ENCODE data around the gene HACD4. TPM values are rescaled to one million over a fixed set of nuclear protein-coding genes. Genes with fewer than 3 reads are reported as not detected.
"Not testable (repeated sequence)": the region's sequence is repeated elsewhere in the genome, so short reads cannot be mapped to it uniquely, and the experiment has no call there.

Gene HACD4
- total RNA-seq, 2 experiments from 2014 or later = not detected

DNA sequence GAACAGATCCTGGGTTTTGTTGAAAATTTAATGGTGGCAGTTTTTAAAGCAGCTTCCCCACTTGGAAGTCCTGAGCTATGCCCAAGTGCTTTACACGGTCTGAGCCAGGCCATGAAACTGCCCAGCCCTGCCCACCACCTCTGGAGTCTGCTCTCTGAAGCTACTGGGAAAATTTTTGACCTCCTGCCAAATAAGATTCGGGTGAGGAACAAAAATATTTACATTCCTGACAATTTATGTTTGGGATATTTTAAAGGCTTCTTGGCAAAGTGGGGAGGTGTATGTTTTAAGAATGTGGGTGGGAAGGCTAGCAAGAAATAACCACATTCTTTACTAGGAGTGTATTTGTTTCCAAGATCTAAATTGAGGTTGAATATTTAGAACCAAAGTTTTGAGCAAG is 50.0 kb downstream of the HACD4 start:
- intact Hi-C loops (cut with micrococcal nuclease; ENCODE audit: unreplicated experiment) = loop anchor here (5.0 kb wide), 1 partner anchor 116 kb away; no protein-coding TSS in a partner anchor
- no peaks in the 10 kb centered on the region for H3K79me2 ChIP-seq (ENCODE audit: insufficient read depth, low read depth, low read length)
- H4K20me1 ChIP-seq (ENCODE audit: insufficient read depth, low read length) = no peaks in the 10 kb centered on the region
- ChIA-PET CTCF (ENCODE audit: unreplicated experiment) (no interaction called here), POLR2A (interaction anchor here (0.5 to 4.5 kb wide), 8 partner anchors 9 to 967 kb away, joined by 3 to 19 read pairs (median 4); no protein-coding TSS in a partner anchor)
- H3K4me3 ChIP-seq (ENCODE audit: low read depth, low read length, poor library complexity, severe bottlenecking) = peak overlapping the region; percentile 38
- TF ChIP-seq EZH2phosphoT487 (IDR thresholded peaks at IDR 0.05; ENCODE audit: borderline replicate concordance, low read depth, low read length) = no peak
- TF ChIP-seq, protein P1, sequence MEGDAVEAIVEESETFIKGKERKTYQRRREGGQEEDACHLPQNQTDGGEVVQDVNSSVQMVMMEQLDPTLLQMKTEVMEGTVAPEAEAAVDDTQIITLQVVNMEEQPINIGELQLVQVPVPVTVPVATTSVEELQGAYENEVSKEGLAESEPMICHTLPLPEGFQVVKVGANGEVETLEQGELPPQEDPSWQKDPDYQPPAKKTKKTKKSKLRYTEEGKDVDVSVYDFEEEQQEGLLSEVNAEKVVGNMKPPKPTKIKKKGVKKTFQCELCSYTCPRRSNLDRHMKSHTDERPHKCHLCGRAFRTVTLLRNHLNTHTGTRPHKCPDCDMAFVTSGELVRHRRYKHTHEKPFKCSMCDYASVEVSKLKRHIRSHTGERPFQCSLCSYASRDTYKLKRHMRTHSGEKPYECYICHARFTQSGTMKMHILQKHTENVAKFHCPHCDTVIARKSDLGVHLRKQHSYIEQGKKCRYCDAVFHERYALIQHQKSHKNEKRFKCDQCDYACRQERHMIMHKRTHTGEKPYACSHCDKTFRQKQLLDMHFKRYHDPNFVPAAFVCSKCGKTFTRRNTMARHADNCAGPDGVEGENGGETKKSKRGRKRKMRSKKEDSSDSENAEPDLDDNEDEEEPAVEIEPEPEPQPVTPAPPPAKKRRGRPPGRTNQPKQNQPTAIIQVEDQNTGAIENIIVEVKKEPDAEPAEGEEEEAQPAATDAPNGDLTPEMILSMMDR (conservative IDR thresholded peaks at IDR 0.05; ENCODE audit: low read length) = no peak
- peak overlapping the region; percentile 54 for H3K27ac ChIP-seq (ENCODE audit: low read depth, low read length, poor library complexity, severe bottlenecking)
- H3K36me3 ChIP-seq (ENCODE audit: insufficient read depth, low read length) = no peaks in the 10 kb centered on the region; the same call in 1 of the 2 replicates
- H3K9me3 ChIP-seq (ENCODE audit: low read length) = no peaks in the 10 kb centered on the region
- no peaks in the 10 kb centered on the region for H3K9me2 ChIP-seq (ENCODE audit: insufficient read depth, low read length)
- peaks cover 21% of the 10 kb centered on the region for H3K4me1 ChIP-seq (ENCODE audit: insufficient read depth, low read length, poor library complexity, severe bottlenecking)
- H2AFZ ChIP-seq (ENCODE audit: low read length) = peak overlapping the region; percentile 69
- no peak for DNase-seq (ENCODE audit: low spot score)
- no TSS peak for BruUV-seq (replicated peaks)
- peak overlapping the region; percentile 75 for H3K4me2 ChIP-seq (ENCODE audit: low read length)

DNA sequence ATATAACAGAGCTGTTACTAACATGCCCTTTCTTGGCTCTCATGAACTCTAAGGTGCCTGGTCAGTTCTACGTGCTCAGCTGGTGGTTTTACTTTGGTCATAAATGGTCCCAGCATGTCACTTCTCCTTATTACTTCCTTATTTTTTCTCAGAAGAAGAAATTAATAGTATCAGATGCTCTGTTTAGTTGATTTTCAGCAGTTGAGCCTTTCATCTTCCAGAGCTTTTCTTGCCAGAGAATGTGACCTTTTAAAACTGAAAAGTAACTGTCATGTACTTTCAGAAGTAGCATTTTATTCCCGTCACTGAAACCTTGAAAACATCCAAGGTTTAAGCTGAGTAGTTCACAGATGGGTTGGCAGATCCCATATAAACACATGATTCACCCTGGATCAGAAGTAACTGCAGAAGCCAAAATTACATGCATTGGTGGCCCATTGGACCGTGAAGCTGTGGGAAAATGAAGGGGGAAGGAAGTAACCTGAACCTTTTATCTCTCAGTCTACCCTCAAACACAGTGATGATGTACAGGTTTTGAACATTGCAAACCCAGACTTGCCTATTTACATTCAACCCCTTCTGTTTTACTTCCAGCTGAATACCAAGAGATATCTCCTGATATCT is 50.5 kb downstream of the HACD4 start:
- Histone ChIP-seq H3K36me3 (ENCODE audit: insufficient read depth, low read length) (no peaks in the 10 kb centered on the region; the same call in 1 of the 2 replicates), H3K4me1 (ENCODE audit: insufficient read depth, low read length, poor library complexity, severe bottlenecking) (peaks cover 21% of the 10 kb centered on the region), H2AFZ (ENCODE audit: low read length) (peak overlapping the region; percentile 69), H4K20me1 (ENCODE audit: insufficient read depth, low read length) (no peaks in the 10 kb centered on the region), H3K9me3 (ENCODE audit: low read length) (no peaks in the 10 kb centered on the region), H3K27ac (ENCODE audit: low read depth, low read length, poor library complexity, severe bottlenecking) (peak overlapping the region; percentile 54), H3K4me2 (ENCODE audit: low read length) (peak overlapping the region; percentile 75), H3K9me2 (ENCODE audit: insufficient read depth, low read length) (no peaks in the 10 kb centered on the region), H3K79me2 (ENCODE audit: insufficient read depth, low read depth, low read length) (no peaks in the 10 kb centered on the region), H3K4me3 (ENCODE audit: low read depth, low read length, poor library complexity, severe bottlenecking) (peak overlapping the region; percentile 38)
- DNase-seq (ENCODE audit: low spot score) = peak; percentile 45
- CTCF ChIA-PET (ENCODE audit: unreplicated experiment) = no interaction called here
- intact Hi-C loops (cut with micrococcal nuclease; ENCODE audit: unreplicated experiment) = loop anchor here (5.0 kb wide), 1 partner anchor 116 kb away; no protein-coding TSS in a partner anchor
- TF ChIP-seq, protein P1 (conservative IDR thresholded peaks at IDR 0.05; ENCODE audit: low read length) = no peak
- no peak for TF ChIP-seq EZH2phosphoT487 (IDR thresholded peaks at IDR 0.05; ENCODE audit: borderline replicate concordance, low read depth, low read length)
- POLR2A ChIA-PET = interaction anchor here (0.5 to 4.5 kb wide), 8 partner anchors 10 to 967 kb away, joined by 3 to 19 read pairs (median 4); no protein-coding TSS in a partner anchor
- BruUV-seq (replicated peaks) = no TSS peak

DNA sequence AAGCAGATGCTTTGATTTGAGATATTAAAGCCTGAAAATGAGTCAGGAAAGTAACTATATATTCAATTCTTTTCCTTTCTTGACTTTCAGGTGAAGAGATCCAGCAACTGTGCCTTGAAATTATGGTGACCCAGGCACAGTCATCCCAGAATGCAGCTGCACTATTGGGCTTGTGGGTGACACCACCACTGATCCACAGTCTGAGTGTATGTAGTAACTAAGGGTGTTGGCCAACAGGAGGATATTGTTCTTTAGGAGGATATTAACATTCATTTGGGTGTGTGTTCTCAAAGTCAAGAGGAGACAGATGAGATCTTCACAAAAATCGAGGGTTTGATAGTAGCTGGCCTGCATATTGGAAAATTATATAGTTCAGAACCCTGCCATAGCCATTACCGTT is 53.2 kb downstream of the HACD4 start:
- H3K9me2 ChIP-seq (ENCODE audit: insufficient read depth, low read length) = no peaks in the 10 kb centered on the region
- H2AFZ ChIP-seq (ENCODE audit: low read length) = no peak overlapping the region
- no peaks in the 10 kb centered on the region; the same call in 1 of the 2 replicates for H3K36me3 ChIP-seq (ENCODE audit: insufficient read depth, low read length)
- H3K4me3 ChIP-seq (ENCODE audit: low read depth, low read length, poor library complexity, severe bottlenecking) = no peak overlapping the region
- H3K4me1 ChIP-seq (ENCODE audit: insufficient read depth, low read length, poor library complexity, severe bottlenecking) = peaks cover 35% of the 10 kb centered on the region
- no TSS peak for BruUV-seq (replicated peaks)
- TF ChIP-seq EZH2phosphoT487 (IDR thresholded peaks at IDR 0.05; ENCODE audit: borderline replicate concordance, low read depth, low read length) = no peak
- TF ChIP-seq, protein P1 (conservative IDR thresholded peaks at IDR 0.05; ENCODE audit: low read length) = no peak
- no peaks in the 10 kb centered on the region for H4K20me1 ChIP-seq (ENCODE audit: insufficient read depth, low read length)
- no peak overlapping the region for H3K4me2 ChIP-seq (ENCODE audit: low read length)
- POLR2A ChIA-PET = no interaction called here
- intact Hi-C loops (cut with micrococcal nuclease; ENCODE audit: unreplicated experiment) = no loop called here
- DNase-seq (ENCODE audit: low spot score) = no peak
- no peaks in the 10 kb centered on the region for H3K79me2 ChIP-seq (ENCODE audit: insufficient read depth, low read depth, low read length)
- peaks cover 18% of the 10 kb centered on the region for H3K9me3 ChIP-seq (ENCODE audit: low read length)
- H3K27ac ChIP-seq (ENCODE audit: low read depth, low read length, poor library complexity, severe bottlenecking) = no peak overlapping the region
- CTCF ChIA-PET (ENCODE audit: unreplicated experiment) = no interaction called here

DNA sequence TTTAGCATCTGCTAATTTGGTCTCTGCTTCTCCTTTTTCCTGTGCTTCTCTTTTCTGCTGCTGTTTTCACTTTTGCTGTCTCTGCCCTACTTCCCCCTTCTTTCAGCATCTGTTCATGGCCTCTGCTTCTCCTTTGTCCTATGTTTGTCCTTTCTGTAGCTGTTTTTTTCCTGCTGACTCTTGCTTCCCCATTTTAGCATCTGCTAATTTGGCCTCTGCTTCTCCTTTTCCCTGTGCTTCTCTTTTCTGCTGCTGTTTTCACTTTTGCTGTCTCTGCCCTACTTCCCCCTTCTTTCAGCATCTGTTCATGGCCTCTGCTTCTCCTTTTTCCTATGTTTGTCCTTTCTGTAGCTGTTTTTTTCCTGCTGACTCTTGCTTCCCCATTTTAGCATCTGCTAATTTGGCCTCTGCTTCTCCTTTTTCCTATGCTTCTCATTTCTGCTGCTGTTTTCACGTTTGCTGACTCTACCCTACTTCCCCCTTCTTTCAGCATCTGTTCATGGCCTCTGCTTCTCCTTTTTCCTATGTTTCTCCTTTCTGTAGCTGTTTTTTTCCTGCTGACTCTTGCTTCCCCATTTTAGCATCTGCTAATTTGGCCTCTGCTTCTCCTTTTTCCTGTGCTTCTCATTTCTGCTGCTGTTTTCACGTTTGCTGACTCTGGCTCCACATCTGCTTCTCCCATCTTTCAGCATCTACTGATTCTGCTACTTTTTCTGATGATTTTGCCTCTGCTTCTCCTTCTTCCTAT is 57.1 kb downstream of the HACD4 start:
- peak overlapping the region; percentile 64 for H3K27ac ChIP-seq (ENCODE audit: low read depth, low read length, poor library complexity, severe bottlenecking)
- BruUV-seq (replicated peaks) = not testable (repeated sequence)

More for the DNA sequence above, 57.1 kb downstream of the HACD4 start:
- H4K20me1 ChIP-seq (ENCODE audit: insufficient read depth, low read length); intact Hi-C loops (cut with micrococcal nuclease; ENCODE audit: unreplicated experiment); H2AFZ ChIP-seq (ENCODE audit: low read length); H3K4me3 ChIP-seq (ENCODE audit: low read depth, low read length, poor library complexity, severe bottlenecking); H3K4me2 ChIP-seq (ENCODE audit: low read length); H3K9me2 ChIP-seq (ENCODE audit: insufficient read depth, low read length); DNase-seq (ENCODE audit: low spot score); H3K36me3 ChIP-seq (ENCODE audit: insufficient read depth, low read length); CTCF ChIA-PET (ENCODE audit: unreplicated experiment); POLR2A ChIA-PET; H3K79me2 ChIP-seq (ENCODE audit: insufficient read depth, low read depth, low read length): not testable (repeated sequence)
- Histone ChIP-seq H3K9me3 (ENCODE audit: low read length) (peaks cover 24% of the 10 kb centered on the region), H3K4me1 (ENCODE audit: insufficient read depth, low read length, poor library complexity, severe bottlenecking) (peaks cover 21% of the 10 kb centered on the region)

Data from OCI-LY7 (cell line).